ENCODE data around the gene ITGB1BP1. TPM values are rescaled to one million over a fixed set of nuclear protein-coding genes. Genes with fewer than 3 reads are reported as not detected.

The ITGB1BP1 gene
- total and polyA plus RNA-seq, 2 of the 13 experiments (the other 11 are each of a cell fraction or from before 2014, with no cell fraction given), result 106 to 108 TPM

DNA sequence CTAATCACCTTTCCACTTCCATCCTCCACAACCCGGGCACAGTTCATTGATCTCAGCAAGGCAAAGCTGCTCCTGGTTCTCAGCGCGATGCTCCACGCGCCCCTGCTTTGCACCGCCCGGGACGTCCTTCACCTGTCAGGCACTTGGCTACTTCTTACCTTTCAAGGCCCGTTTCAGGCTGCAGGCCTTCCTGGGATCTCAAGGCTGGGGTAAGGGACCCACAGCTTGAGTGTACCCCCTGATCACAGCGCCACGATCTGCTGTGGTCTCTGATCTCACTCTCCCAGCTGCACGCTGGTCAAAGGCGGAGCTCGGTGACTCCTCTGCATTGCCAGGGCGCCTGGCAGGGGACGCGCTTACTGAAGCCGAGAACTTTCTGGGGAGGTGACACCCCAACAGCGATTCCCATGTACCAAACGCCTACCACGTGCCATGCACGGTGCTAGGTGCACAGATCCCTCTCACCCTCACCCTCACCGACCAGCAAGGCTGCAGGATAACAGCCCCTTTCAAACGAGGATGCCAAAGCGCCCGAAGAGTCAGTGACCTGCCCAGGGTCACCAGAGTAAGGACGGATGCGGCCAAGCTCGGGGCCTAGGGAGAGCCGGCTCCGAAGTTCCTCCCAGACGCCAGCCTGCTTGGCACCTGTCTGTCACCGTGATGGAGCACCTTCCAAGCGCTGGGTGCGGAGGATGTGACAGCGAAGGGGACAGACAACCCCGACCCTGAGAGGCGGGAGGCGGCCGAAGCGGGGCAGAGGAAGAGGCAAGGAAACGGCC is 818 bp downstream of the ITGB1BP1 start (continued):
- TF ChIP-seq ZNF138 (CRISPR knock-in tag; IDR thresholded peaks at IDR 0.05; ENCODE audit: low read depth) (peak; percentile 85; the same call in 1 of the 2 replicates), ZNF879 (CRISPR knock-in tag; IDR thresholded peaks at IDR 0.05) (no peak; the same call in 1 of the 2 replicates), JUNB (CRISPR knock-in tag; IDR thresholded peaks at IDR 0.05; ENCODE audit: borderline replicate concordance) (no peak), ZNF703 (CRISPR knock-in tag; IDR thresholded peaks at IDR 0.05; ENCODE audit: borderline replicate concordance) (no peak), XBP1 (CRISPR knock-in tag; IDR thresholded peaks at IDR 0.05) (no peak), FIP1L1 (IDR thresholded peaks at IDR 0.05; ENCODE audit: borderline replicate concordance, insufficient read depth, low read depth, low read length) (no peak), ZNF597 (CRISPR knock-in tag; IDR thresholded peaks at IDR 0.05) (no peak), ISX (CRISPR knock-in tag; conservative IDR thresholded peaks at IDR 0.05) (no peak), GLI4 (CRISPR knock-in tag; IDR thresholded peaks at IDR 0.05; ENCODE audit: borderline replicate concordance) (no peak), HNRNPUL1 (IDR thresholded peaks at IDR 0.05; ENCODE audit: low read depth, low read length) (no peak), HDAC6 (IDR thresholded peaks at IDR 0.05; ENCODE audit: low read depth, low read length) (no peak), ZNF180 (CRISPR knock-in tag; IDR thresholded peaks at IDR 0.05; ENCODE audit: borderline replicate concordance, low read depth) (no peak)
- TF ChIP-seq, protein P1, sequence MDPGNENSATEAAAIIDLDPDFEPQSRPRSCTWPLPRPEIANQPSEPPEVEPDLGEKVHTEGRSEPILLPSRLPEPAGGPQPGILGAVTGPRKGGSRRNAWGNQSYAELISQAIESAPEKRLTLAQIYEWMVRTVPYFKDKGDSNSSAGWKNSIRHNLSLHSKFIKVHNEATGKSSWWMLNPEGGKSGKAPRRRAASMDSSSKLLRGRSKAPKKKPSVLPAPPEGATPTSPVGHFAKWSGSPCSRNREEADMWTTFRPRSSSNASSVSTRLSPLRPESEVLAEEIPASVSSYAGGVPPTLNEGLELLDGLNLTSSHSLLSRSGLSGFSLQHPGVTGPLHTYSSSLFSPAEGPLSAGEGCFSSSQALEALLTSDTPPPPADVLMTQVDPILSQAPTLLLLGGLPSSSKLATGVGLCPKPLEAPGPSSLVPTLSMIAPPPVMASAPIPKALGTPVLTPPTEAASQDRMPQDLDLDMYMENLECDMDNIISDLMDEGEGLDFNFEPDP (CRISPR knock-in tag; conservative IDR thresholded peaks at IDR 0.05), result peak; percentile 97
- TF ChIP-seq, protein P2, sequence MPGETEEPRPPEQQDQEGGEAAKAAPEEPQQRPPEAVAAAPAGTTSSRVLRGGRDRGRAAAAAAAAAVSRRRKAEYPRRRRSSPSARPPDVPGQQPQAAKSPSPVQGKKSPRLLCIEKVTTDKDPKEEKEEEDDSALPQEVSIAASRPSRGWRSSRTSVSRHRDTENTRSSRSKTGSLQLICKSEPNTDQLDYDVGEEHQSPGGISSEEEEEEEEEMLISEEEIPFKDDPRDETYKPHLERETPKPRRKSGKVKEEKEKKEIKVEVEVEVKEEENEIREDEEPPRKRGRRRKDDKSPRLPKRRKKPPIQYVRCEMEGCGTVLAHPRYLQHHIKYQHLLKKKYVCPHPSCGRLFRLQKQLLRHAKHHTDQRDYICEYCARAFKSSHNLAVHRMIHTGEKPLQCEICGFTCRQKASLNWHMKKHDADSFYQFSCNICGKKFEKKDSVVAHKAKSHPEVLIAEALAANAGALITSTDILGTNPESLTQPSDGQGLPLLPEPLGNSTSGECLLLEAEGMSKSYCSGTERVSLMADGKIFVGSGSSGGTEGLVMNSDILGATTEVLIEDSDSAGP (CRISPR knock-in tag; IDR thresholded peaks at IDR 0.05; ENCODE audit: borderline replicate concordance), result no peak; the same call in 1 of the 2 replicates
- TF ChIP-seq, protein P3, sequence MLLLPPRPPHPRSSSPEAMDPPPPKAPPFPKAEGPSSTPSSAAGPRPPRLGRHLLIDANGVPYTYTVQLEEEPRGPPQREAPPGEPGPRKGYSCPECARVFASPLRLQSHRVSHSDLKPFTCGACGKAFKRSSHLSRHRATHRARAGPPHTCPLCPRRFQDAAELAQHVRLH (CRISPR knock-in tag; IDR thresholded peaks at IDR 0.05; ENCODE audit: borderline replicate concordance, low read depth), result no peak; the same call in 1 of the 2 replicates
- TF ChIP-seq, protein P4, sequence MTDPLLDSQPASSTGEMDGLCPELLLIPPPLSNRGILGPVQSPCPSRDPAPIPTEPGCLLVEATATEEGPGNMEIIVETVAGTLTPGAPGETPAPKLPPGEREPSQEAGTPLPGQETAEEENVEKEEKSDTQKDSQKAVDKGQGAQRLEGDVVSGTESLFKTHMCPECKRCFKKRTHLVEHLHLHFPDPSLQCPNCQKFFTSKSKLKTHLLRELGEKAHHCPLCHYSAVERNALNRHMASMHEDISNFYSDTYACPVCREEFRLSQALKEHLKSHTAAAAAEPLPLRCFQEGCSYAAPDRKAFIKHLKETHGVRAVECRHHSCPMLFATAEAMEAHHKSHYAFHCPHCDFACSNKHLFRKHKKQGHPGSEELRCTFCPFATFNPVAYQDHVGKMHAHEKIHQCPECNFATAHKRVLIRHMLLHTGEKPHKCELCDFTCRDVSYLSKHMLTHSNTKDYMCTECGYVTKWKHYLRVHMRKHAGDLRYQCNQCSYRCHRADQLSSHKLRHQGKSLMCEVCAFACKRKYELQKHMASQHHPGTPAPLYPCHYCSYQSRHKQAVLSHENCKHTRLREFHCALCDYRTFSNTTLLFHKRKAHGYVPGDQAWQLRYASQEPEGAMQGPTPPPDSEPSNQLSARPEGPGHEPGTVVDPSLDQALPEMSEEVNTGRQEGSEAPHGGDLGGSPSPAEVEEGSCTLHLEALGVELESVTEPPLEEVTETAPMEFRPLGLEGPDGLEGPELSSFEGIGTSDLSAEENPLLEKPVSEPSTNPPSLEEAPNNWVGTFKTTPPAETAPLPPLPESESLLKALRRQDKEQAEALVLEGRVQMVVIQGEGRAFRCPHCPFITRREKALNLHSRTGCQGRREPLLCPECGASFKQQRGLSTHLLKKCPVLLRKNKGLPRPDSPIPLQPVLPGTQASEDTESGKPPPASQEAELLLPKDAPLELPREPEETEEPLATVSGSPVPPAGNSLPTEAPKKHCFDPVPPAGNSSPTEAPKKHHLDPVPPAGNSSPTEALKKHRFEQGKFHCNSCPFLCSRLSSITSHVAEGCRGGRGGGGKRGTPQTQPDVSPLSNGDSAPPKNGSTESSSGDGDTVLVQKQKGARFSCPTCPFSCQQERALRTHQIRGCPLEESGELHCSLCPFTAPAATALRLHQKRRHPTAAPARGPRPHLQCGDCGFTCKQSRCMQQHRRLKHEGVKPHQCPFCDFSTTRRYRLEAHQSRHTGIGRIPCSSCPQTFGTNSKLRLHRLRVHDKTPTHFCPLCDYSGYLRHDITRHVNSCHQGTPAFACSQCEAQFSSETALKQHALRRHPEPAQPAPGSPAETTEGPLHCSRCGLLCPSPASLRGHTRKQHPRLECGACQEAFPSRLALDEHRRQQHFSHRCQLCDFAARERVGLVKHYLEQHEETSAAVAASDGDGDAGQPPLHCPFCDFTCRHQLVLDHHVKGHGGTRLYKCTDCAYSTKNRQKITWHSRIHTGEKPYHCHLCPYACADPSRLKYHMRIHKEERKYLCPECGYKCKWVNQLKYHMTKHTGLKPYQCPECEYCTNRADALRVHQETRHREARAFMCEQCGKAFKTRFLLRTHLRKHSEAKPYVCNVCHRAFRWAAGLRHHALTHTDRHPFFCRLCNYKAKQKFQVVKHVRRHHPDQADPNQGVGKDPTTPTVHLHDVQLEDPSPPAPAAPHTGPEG (CRISPR knock-in tag; IDR thresholded peaks at IDR 0.05), result no peak; the same call in 1 of the 2 replicates

Data from HepG2 (cell line).